Mononuclear cell (primary cell): ENCODE measurements around the gene KLHL11. TPM values are rescaled to one million over a fixed set of nuclear protein-coding genes. Genes with fewer than 3 reads are reported as not detected.
A peak's percentile ranks its signal among the peaks of the same experiment; 100 is the strongest.

ENCODE experiments used
- H3K27me3 ChIP-seq: 2 replicates; pipeline ENCODE4 v1.6.0; 2011; ENCODE audit warnings: low read length, control low read depth; ENCODE audit not compliant: insufficient read depth
- H3K4me1 ChIP-seq: 2 replicates; pipeline ENCODE4 v1.5.1; 2011; ENCODE audit warnings: mild to moderate bottlenecking, low read length, control low read depth; ENCODE audit not compliant: insufficient read depth
- H3K4me3 ChIP-seq: 2 replicates; pipeline ENCODE4 v1.5.1; 2011; ENCODE audit warnings: mild to moderate bottlenecking, low read length, moderate library complexity
- H3K9me3 ChIP-seq: 2 replicates; pipeline ENCODE4 v1.5.1; 2011; ENCODE audit warnings: low read depth, mild to moderate bottlenecking, control low read depth, low read length
- total RNA-seq: library from RNA; depleted of rRNA; stranded (reverse); fragments of >200 nt; gene quantifications from one replicate; pipeline ENCODE4 v1.2.3, GENCODE V29; 2012

KLHL11 gene
- total RNA-seq, 1 donor = 60.7 TPM

DNA sequence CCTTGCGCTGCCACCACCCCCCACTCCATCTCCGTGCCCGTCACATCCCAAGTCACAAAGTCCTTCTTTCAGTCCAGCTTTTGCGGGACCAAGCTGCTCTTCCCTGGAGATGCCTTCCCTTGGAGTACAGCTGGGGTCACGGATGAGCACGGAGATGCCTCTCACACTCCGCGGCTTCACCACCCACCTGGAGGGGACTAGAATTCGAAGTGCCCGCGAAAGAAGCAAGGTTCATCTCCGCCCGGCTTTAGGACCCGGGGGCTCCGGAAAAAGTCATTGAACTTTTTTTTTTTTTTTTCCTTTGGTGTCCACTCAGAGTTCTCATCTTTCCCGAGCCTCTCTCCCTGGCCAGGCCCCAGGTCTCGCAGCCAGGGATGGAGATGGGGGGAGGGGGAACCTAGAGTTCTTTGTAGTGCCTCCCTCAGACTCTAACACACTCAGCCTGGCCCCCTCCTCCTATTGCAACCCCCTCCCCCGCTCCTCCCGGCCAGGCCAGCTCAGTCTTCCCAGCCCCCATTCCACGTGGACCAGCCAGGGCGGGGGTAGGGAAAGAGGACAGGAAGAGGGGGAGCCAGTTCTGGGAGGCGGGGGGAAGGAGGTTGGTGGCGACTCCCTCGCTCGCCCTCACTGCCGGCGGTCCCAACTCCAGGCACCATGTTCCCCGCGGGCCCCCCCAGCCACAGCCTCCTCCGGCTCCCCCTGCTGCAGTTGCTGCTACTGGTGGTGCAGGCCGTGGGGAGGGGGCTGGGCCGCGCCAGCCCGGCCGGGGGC is 52.7 kb downstream of the KLHL11 start, which contains the start of gene FKBP10:
FKBP10 (plus strand) TSS at position 624 of the 771 bp plus-strand sequence; CDS start at position 655, 31 bp downstream.
- peak within 1 kb of the TSS; percentile 53 for H3K4me3 ChIP-seq
- H3K27me3 ChIP-seq = peaks cover 6% of the 10 kb centered on the region
- no peaks in the 10 kb centered on the region for H3K9me3 ChIP-seq
- H3K4me1 ChIP-seq = peaks cover 22% of the 10 kb centered on the region

DNA sequence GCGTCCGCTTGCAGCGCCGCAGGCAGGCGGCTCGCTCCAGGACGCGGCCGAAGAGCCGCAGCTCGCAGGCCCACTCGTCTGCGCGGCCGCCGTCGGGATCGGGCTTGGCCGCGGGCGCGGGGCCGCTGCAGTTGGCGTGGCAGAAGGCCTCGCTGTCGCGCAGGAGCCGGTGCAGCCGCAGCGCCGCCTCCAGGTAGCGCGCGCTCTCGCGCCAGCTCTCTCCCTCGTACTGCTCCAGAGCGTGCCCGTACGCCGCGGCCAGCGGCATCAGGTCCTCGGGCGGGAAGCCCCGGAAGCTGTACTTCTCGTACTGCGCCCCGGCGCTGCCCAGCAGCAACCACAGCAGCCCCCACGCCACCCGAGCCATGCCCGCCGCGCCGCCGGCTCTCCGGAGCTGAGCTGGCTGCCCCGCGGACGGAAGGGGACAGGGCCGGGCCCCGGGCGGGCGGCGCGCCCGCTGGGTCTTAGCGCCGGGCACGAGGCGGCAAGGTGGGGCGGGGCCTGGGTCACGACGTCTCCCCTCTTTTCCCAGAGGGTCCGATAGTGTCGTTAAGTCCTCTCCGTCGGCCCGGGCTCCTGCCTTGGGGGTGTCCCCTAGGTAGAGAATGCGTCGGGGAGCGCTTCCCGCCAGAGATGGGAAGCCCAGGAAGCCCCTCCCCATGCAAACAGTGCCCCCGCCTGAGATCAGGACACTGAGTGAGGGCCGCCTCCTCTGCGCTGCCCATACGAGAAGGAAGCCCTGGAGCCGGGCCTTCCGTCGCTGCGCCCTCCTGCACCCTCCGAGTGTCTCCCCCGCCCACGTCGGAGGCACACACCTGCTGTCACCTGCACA is 53.5 kb downstream of the KLHL11 start, which contains the start of gene P3H4:
P3H4 (minus strand) TSS at position 401 of the 832 bp plus-strand sequence; CDS start at position 367, 34 bp downstream.
- Histone ChIP-seq H3K27me3 (peaks cover 6% of the 10 kb centered on the region), H3K4me1 (peaks cover 22% of the 10 kb centered on the region), H3K9me3 (no peaks in the 10 kb centered on the region), H3K4me3 (peak within 1 kb of the TSS; percentile 53)

DNA sequence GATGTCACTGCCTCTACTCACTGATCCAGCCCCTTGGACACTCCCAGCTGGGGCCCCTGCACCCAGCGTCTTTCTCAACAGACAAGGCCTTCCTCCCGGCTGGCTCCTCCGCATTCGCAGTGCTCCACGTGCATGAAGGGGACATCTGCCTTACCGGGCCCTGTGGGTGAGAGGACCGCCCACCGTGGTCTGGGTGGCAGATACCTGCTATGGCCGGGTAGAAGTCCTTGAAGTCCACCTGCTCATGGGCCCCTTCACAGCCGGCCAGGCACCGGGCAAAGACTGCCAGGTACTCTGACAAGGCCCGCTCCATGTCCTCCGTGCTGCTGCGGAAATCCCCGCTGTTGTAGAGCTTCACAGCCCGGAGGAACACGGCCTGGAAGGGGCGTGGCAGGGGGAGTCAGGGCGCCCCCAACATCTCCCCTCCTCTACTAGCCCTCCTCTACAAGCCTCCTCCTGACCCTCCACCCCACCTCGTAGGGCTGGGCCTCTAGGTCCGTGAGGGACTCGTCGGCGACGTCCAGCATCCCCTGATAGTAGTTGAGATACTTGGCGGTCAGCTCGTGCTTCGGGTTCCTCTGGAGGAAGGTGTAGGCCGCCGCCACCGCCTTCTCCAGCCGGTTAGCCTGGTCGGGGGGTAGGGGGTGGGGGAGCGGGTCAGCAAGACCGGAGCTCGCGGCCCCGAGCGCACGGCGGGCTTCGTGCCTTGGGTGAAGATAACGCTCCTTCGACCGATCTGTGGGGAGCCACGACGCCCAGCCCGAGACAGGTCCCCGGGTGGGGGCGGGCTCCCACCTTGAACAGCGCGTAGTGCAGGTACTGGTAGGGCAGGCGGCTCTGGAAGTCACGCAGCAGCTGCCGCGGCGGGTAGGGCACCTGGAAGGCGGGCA is 54.3 kb downstream of the KLHL11 start:
- no peaks in the 10 kb centered on the region for H3K9me3 ChIP-seq
- H3K4me1 ChIP-seq = peaks cover 22% of the 10 kb centered on the region
- peaks cover 6% of the 10 kb centered on the region for H3K27me3 ChIP-seq
- peak overlapping the region; percentile 53 for H3K4me3 ChIP-seq

DNA sequence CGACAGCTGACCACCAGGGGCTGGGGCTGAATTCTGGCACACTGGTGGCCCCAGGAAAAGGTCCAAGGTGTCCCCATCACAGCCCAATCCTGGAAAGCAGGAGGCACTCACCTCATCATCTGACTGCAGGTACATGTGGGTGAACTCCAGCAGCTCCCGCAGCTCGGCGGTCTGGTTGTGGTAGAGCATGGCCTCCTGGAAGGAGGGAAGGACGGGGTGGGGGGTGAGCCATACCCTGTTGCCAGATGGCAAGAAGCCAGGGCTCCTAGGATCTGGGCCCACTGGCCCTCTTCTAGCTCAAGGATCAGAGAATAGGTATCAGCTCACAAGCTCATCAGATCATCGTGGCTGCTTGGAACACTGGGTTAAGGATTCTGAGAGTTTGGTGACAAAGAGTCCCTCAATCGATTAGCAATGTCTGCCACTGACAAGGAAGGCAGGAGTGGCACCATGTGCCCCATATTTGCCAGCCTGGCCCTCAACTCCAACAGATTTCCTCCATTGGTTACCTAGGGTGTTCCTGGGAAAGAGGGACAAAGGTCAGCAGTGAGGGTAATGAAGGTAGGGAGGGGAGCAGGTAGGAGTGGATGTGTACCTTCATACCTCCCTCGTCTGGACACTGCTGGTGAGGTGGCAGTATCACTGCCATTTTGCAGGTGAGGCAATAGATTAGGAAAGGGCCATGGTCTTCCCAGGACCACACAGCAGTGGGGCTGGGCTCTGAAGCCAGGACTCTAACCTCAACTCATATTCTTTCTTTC is 58.4 kb downstream of the KLHL11 start:
- Histone ChIP-seq H3K27me3 (no peaks in the 10 kb centered on the region), H3K4me3 (no peak overlapping the region), H3K9me3 (no peaks in the 10 kb centered on the region), H3K4me1 (peaks cover 17% of the 10 kb centered on the region)

Other genes starting within 250 kb of the KLHL11 start
- gene KRT17, start 240.8 kb downstream of the KLHL11 start, total RNA-seq = 0.42 TPM
- gene EIF1, start 176.5 kb downstream of the KLHL11 start, total RNA-seq = 719 TPM
- not detected for gene GAST, start 153.1 kb downstream of the KLHL11 start, total RNA-seq
- not detected for gene HAP1, start 130.8 kb downstream of the KLHL11 start, total RNA-seq
- gene JUP, start 78.7 kb downstream of the KLHL11 start, total RNA-seq = 40.5 TPM
- gene P3H4, start 53.5 kb downstream of the KLHL11 start, total RNA-seq = 0.94 TPM
- gene FKBP10, start 52.4 kb downstream of the KLHL11 start, total RNA-seq = 0.21 TPM
- gene NT5C3B, start 29.2 kb downstream of the KLHL11 start, total RNA-seq = 30.5 TPM
- not detected for gene KLHL10, start 27.6 kb downstream of the KLHL11 start, total RNA-seq
- gene ACLY, start 53.5 kb upstream of the KLHL11 start, total RNA-seq = 23.8 TPM
- gene ODAD4, start 65.2 kb upstream of the KLHL11 start, total RNA-seq = not detected
- 16.7 TPM for gene CNP, start 101.4 kb upstream of the KLHL11 start, total RNA-seq
- gene DNAJC7, start 152.0 kb upstream of the KLHL11 start, total RNA-seq = 110 TPM
- gene NKIRAS2, start 154.7 kb upstream of the KLHL11 start, total RNA-seq = 21.5 TPM
- gene C17orf113, start 185.2 kb upstream of the KLHL11 start, total RNA-seq = 0.21 TPM
- 0.10 TPM for gene ZNF385C, start 233.1 kb upstream of the KLHL11 start, total RNA-seq
- 12.3 TPM for gene DHX58, start 247.3 kb upstream of the KLHL11 start, total RNA-seq